ENCODE data around the gene EGLN1. TPM values are rescaled to one million over a fixed set of nuclear protein-coding genes. Genes with fewer than 3 reads are reported as not detected.
"Not testable (repeated sequence)": the region's sequence is repeated elsewhere in the genome, so short reads cannot be mapped to it uniquely, and the experiment has no call there.

EGLN1 gene
- 28.5 and 43.5 TPM in 2 replicates for total RNA-seq (2014; rRNA removed; shearing (Covaris generic))

GRCh38 chr1:231421971-231422797 is at the start of gene EGLN1:
Gene EGLN1 (minus strand): TSS chr1:231422287. CDS start chr1:231421888, 399 bp downstream.
- DNase-seq (ENCODE audit: low read depth): peak; percentile 85

- not testable (repeated sequence) for DNase-seq (ENCODE audit: low read depth)
Measured at GRCh38 chr1:231471500-231471899, 49.4 kb upstream of the EGLN1 start.

GRCh38 chr1:231471027-231471426 is 48.9 kb upstream of the EGLN1 start:
- not testable (repeated sequence) for DNase-seq (ENCODE audit: low read depth)

GRCh38 chr1:231467986-231468385 is 45.9 kb upstream of the EGLN1 start:
- DNase-seq (ENCODE audit: low read depth): no peak

- DNase-seq (ENCODE audit: low read depth): no peak
Measured at GRCh38 chr1:231465051-231465450, 43.0 kb upstream of the EGLN1 start.

GRCh38 chr1:231463541-231463940 is 41.5 kb upstream of the EGLN1 start:
- no peak for DNase-seq (ENCODE audit: low read depth)

- peak; percentile 80 for DNase-seq (ENCODE audit: low read depth)
Measured at GRCh38 chr1:231460614-231461013, 38.5 kb upstream of the EGLN1 start.

- not testable (repeated sequence) for DNase-seq (ENCODE audit: low read depth)
Measured at GRCh38 chr1:231459438-231459837, 37.4 kb upstream of the EGLN1 start.

- not testable (repeated sequence) for DNase-seq (ENCODE audit: low read depth)
Measured at GRCh38 chr1:231457956-231458355, 35.9 kb upstream of the EGLN1 start.

GRCh38 chr1:231454133-231454532 is 32.0 kb upstream of the EGLN1 start:
- DNase-seq (ENCODE audit: low read depth): not testable (repeated sequence)

GRCh38 chr1:231446138-231446537 is 24.1 kb upstream of the EGLN1 start:
- no peak for DNase-seq (ENCODE audit: low read depth)

- no peak for DNase-seq (ENCODE audit: low read depth)
Measured at GRCh38 chr1:231444059-231444458, 22.0 kb upstream of the EGLN1 start.

- no peak for DNase-seq (ENCODE audit: low read depth)
Measured at GRCh38 chr1:231443363-231443762, 21.3 kb upstream of the EGLN1 start.

- DNase-seq (ENCODE audit: low read depth): peak; percentile 12
Measured at GRCh38 chr1:231442735-231443134, 20.6 kb upstream of the EGLN1 start.

GRCh38 chr1:231432996-231433395 is 10.9 kb upstream of the EGLN1 start:
- no peak for DNase-seq (ENCODE audit: low read depth)

- DNase-seq (ENCODE audit: low read depth): no peak
Measured at GRCh38 chr1:231431665-231432415, 9.8 kb upstream of the EGLN1 start.

- DNase-seq (ENCODE audit: low read depth): not testable (repeated sequence)
Measured at GRCh38 chr1:231430678-231431352, 8.7 kb upstream of the EGLN1 start.

GRCh38 chr1:231428377-231428776 is 6.3 kb upstream of the EGLN1 start:
- no peak for DNase-seq (ENCODE audit: low read depth)

GRCh38 chr1:231424950-231425805 is 3.1 kb upstream of the EGLN1 start:
- no peak for DNase-seq (ENCODE audit: low read depth)

- DNase-seq (ENCODE audit: low read depth): peak; percentile 43
Measured at GRCh38 chr1:231423648-231424047, 1.6 kb upstream of the EGLN1 start.

- DNase-seq (ENCODE audit: low read depth): no peak
Measured at GRCh38 chr1:231422798-231423309, 767 bp upstream of the EGLN1 start.

All from M059J (cell line).